Measurements from ENCODE around the gene COA6. TPM values are rescaled to one million over a fixed set of nuclear protein-coding genes. Genes with fewer than 3 reads are reported as not detected.

The COA6 gene
- total and polyA plus RNA-seq, 4 donors = 5.3 to 37.0 (median 18.6) TPM

DNA sequence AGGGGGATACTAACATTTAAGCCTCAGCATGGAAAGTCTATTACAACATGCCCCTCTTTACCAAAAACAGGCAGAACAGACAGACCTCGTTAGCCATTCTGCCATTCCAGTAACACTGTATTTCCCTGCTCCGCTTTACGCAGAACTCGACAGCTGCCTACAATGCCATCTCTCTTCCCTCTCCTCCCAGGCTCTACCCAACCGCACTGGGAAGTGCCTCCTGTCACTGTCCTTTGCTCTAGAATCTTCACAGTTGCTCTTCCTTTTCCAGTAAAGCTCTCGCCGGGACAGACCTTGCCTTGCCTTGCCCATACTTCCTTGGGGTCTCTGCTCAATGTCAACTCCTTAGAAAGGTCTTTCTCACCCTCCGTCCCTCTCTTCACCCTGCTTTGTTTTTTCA lies 22.8 kb downstream of the COA6 start:
- TF ChIP-seq RAD21 (IDR thresholded peaks at IDR 0.05) (no peak), SP1 (IDR thresholded peaks at IDR 0.05) (no peak), GABPA (IDR thresholded peaks at IDR 0.05 in 1 of 2, conservative IDR thresholded peaks at IDR 0.05 in 1 of 2) (no peak)
- TF ChIP-seq, protein P1, sequence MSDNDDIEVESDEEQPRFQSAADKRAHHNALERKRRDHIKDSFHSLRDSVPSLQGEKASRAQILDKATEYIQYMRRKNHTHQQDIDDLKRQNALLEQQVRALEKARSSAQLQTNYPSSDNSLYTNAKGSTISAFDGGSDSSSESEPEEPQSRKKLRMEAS (IDR thresholded peaks at IDR 0.05) = no peak
- no peak overlapping the region for H3K27ac ChIP-seq (ENCODE audit: low read depth in 1 of 2, low read length in 2 of 2)
- H3K9me3 ChIP-seq (ENCODE audit: control insufficient read depth in 4 of 4, low read length in 3 of 4) = no peaks in the 10 kb centered on the region
- DNase-seq (ENCODE audit: low spot score) = no peak
- no peak overlapping the region for H3K9ac ChIP-seq (ENCODE audit: low read depth in 1 of 2, low read length in 2 of 2)
- no peaks in the 10 kb centered on the region for H3K27me3 ChIP-seq (ENCODE audit: control insufficient read depth in 4 of 4, insufficient read depth in 4 of 4, low read length in 3 of 4)
- peaks cover 0 to 5% (median under 1%) of the 10 kb centered on the region in 4 donors for H3K4me1 ChIP-seq (ENCODE audit: control insufficient read depth in 4 of 4, insufficient read depth in 4 of 4, low read length in 3 of 4)
- H3K4me3 ChIP-seq (ENCODE audit: low read depth in 1 of 3, low read length in 3 of 3) = no peak overlapping the region
- peaks cover 0 to 12% (median 4%) of the 10 kb centered on the region in 4 donors for H3K36me3 ChIP-seq (ENCODE audit: control insufficient read depth in 4 of 4, insufficient read depth in 3 of 4, low read depth in 1 of 4, low read length in 3 of 4)
- WGBS = 95% methylated on average over 8 of the region's 8 CpGs

DNA sequence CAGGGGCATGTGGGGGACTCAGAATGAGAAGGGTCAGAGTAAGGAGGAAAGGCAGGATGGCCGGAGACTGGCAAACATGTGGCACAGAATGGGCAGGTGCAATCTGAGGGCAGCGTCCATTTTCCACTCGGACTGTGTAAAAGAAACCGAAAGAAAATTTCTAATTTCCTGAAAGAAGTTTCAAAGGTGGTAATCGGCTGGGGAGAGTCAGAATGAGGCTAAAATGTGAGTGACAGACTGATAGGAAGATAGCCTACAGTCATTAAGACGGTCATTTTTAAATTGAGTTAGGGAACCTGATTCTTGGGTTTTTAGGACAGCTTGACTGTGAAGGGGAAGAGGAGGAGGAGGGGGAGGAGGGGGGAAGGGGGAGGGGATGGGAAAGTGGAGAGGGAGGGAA lies 23.6 kb downstream of the COA6 start:
- Histone ChIP-seq H3K9me3 (ENCODE audit: control insufficient read depth in 4 of 4, low read length in 3 of 4) (no peaks in the 10 kb centered on the region), H3K4me1 (ENCODE audit: control insufficient read depth in 4 of 4, insufficient read depth in 4 of 4, low read length in 3 of 4) (peaks cover 0 to 5% (median 1%) of the 10 kb centered on the region in 4 donors), H3K36me3 (ENCODE audit: control insufficient read depth in 4 of 4, insufficient read depth in 3 of 4, low read depth in 1 of 4, low read length in 3 of 4) (peaks cover 0 to 10% (median 1%) of the 10 kb centered on the region in 4 donors), H3K27me3 (ENCODE audit: control insufficient read depth in 4 of 4, insufficient read depth in 4 of 4, low read length in 3 of 4) (no peaks in the 10 kb centered on the region), H3K9ac (ENCODE audit: low read depth in 1 of 2, low read length in 2 of 2) (no peak overlapping the region), H3K27ac (ENCODE audit: low read depth in 1 of 2, low read length in 2 of 2) (no peak overlapping the region), H3K4me3 (ENCODE audit: low read depth in 1 of 3, low read length in 3 of 3) (no peak overlapping the region)
- 90% methylated on average over 6 of the region's 6 CpGs for WGBS
- DNase-seq (ENCODE audit: low spot score) = no peak
- TF ChIP-seq JUND (IDR thresholded peaks at IDR 0.05) (no peak), FOXA1 (IDR thresholded peaks at IDR 0.05) (no peak), GABPA (IDR thresholded peaks at IDR 0.05 in 1 of 2, conservative IDR thresholded peaks at IDR 0.05 in 1 of 2) (no peak), HNF4A (conservative IDR thresholded peaks at IDR 0.05) (no peak), EGR1 (IDR thresholded peaks at IDR 0.05; ENCODE audit: low read depth in 2 of 2) (no peak), FOXA2 (IDR thresholded peaks at IDR 0.05) (no peak), RAD21 (IDR thresholded peaks at IDR 0.05) (no peak), YY1 (IDR thresholded peaks at IDR 0.05) (no peak)
- TF ChIP-seq, protein P2, sequence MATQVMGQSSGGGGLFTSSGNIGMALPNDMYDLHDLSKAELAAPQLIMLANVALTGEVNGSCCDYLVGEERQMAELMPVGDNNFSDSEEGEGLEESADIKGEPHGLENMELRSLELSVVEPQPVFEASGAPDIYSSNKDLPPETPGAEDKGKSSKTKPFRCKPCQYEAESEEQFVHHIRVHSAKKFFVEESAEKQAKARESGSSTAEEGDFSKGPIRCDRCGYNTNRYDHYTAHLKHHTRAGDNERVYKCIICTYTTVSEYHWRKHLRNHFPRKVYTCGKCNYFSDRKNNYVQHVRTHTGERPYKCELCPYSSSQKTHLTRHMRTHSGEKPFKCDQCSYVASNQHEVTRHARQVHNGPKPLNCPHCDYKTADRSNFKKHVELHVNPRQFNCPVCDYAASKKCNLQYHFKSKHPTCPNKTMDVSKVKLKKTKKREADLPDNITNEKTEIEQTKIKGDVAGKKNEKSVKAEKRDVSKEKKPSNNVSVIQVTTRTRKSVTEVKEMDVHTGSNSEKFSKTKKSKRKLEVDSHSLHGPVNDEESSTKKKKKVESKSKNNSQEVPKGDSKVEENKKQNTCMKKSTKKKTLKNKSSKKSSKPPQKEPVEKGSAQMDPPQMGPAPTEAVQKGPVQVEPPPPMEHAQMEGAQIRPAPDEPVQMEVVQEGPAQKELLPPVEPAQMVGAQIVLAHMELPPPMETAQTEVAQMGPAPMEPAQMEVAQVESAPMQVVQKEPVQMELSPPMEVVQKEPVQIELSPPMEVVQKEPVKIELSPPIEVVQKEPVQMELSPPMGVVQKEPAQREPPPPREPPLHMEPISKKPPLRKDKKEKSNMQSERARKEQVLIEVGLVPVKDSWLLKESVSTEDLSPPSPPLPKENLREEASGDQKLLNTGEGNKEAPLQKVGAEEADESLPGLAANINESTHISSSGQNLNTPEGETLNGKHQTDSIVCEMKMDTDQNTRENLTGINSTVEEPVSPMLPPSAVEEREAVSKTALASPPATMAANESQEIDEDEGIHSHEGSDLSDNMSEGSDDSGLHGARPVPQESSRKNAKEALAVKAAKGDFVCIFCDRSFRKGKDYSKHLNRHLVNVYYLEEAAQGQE (IDR thresholded peaks at IDR 0.05) = no peak
- TF ChIP-seq, protein P3, sequence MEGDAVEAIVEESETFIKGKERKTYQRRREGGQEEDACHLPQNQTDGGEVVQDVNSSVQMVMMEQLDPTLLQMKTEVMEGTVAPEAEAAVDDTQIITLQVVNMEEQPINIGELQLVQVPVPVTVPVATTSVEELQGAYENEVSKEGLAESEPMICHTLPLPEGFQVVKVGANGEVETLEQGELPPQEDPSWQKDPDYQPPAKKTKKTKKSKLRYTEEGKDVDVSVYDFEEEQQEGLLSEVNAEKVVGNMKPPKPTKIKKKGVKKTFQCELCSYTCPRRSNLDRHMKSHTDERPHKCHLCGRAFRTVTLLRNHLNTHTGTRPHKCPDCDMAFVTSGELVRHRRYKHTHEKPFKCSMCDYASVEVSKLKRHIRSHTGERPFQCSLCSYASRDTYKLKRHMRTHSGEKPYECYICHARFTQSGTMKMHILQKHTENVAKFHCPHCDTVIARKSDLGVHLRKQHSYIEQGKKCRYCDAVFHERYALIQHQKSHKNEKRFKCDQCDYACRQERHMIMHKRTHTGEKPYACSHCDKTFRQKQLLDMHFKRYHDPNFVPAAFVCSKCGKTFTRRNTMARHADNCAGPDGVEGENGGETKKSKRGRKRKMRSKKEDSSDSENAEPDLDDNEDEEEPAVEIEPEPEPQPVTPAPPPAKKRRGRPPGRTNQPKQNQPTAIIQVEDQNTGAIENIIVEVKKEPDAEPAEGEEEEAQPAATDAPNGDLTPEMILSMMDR (IDR thresholded peaks at IDR 0.05; ENCODE audit: low read depth, low read length, missing input control) = no peak

DNA sequence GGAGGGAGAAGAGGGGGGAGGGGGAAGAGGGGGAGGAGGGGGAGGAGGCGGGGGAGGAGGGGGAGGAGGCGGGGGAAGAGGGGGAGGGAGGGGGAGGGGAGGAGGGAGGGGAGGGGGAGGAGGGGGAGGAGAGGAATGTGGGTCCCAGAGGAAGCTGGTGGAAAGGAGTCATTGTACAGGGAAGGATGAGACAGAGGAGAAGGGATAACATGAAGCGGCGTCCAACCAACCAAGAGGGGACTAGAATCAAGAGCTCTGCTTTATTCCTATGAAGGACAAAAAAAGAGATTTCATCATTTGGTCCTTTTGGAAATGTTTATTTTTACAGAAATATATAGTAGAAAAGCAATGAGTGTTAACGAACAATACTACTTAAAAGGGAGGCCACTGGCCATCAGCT lies 24.5 kb downstream of the COA6 start:
- WGBS = 81% methylated on average over 3 of the region's 5 CpGs
- no peak for DNase-seq (ENCODE audit: low spot score)
- H3K36me3 ChIP-seq (ENCODE audit: control insufficient read depth in 4 of 4, insufficient read depth in 3 of 4, low read depth in 1 of 4, low read length in 3 of 4) = peaks cover 0 to 5% (median 1%) of the 10 kb centered on the region in 4 donors
- no peak overlapping the region for H3K4me3 ChIP-seq (ENCODE audit: low read depth in 1 of 3, low read length in 3 of 3)
- no peak overlapping the region for H3K27ac ChIP-seq (ENCODE audit: low read depth in 1 of 2, low read length in 2 of 2)
- no peaks in the 10 kb centered on the region for H3K27me3 ChIP-seq (ENCODE audit: control insufficient read depth in 4 of 4, insufficient read depth in 4 of 4, low read length in 3 of 4)
- no peaks in the 10 kb centered on the region for H3K9me3 ChIP-seq (ENCODE audit: control insufficient read depth in 4 of 4, low read length in 3 of 4)
- no peak overlapping the region for H3K9ac ChIP-seq (ENCODE audit: low read depth in 1 of 2, low read length in 2 of 2)
- peaks cover 0 to 5% (median 1%) of the 10 kb centered on the region in 4 donors for H3K4me1 ChIP-seq (ENCODE audit: control insufficient read depth in 4 of 4, insufficient read depth in 4 of 4, low read length in 3 of 4)
- TF ChIP-seq NR2F2 (IDR thresholded peaks at IDR 0.05) = no peak
- TF ChIP-seq TAF1 (conservative IDR thresholded peaks at IDR 0.05) = no peak
- TF ChIP-seq, protein P2 (IDR thresholded peaks at IDR 0.05) = no peak
- TF ChIP-seq, protein P3 (IDR thresholded peaks at IDR 0.05; ENCODE audit: low read depth, low read length, missing input control) = no peak
- TF ChIP-seq HNF4G (IDR thresholded peaks at IDR 0.05) = no peak
- no peak for TF ChIP-seq RXRA (IDR thresholded peaks at IDR 0.05)
- TF ChIP-seq YY1 (IDR thresholded peaks at IDR 0.05) = no peak
- no peak for TF ChIP-seq FOXA2 (IDR thresholded peaks at IDR 0.05)
- no peak for TF ChIP-seq JUND (IDR thresholded peaks at IDR 0.05)
- TF ChIP-seq SP1 (IDR thresholded peaks at IDR 0.05) = no peak
- no peak for TF ChIP-seq GABPA (IDR thresholded peaks at IDR 0.05 in 1 of 2, conservative IDR thresholded peaks at IDR 0.05 in 1 of 2)
- no peak for TF ChIP-seq RAD21 (IDR thresholded peaks at IDR 0.05)
- no peak for TF ChIP-seq FOXA1 (IDR thresholded peaks at IDR 0.05)

Data from liver (tissue), 9 donors.